HG03280 (cell line): ENCODE results near the gene SFMBT1.

ENCODE experiments used
- ATAC-seq: cut with Tn5 transposase; IDR thresholded peaks from one replicate; pipeline ENCODE4 v1.9.1; 2021; ENCODE audit warnings: mild to moderate bottlenecking, moderate library complexity; ENCODE audit not compliant: unreplicated experiment

The SFMBT1 gene

DNA sequence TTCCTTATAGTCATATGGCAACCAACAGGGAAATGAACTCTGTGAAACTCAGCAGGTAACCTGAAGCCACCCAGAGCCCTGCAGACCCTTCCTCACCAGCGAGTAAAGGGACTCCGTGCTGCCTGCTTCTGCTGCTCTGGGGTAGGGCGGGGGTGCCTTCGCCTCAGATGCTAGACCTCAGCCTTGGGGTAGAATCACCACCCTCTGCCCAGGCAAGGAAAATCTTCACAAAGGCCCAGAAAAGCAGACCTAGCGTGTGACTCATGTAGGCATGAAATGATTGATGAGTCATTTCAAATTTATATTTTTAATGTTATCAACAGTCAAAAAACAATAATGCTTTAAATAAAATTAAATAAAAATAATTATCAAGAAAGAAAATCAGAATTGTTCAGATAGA is 155.1 kb downstream of the SFMBT1 start:
- ATAC-seq = no peak

GRCh38 chr3:52889901-52890300 is 156.0 kb downstream of the SFMBT1 start:
- ATAC-seq = no peak

GRCh38 chr3:52887166-52887565 is 158.7 kb downstream of the SFMBT1 start:
- ATAC-seq = no peak

GRCh38 chr3:52886049-52886730 is 159.7 kb downstream of the SFMBT1 start:
- no peak for ATAC-seq

- ATAC-seq = no peak
These were observed 163.5 kb downstream of the SFMBT1 start for GRCh38 chr3:52882377-52882776.

DNA sequence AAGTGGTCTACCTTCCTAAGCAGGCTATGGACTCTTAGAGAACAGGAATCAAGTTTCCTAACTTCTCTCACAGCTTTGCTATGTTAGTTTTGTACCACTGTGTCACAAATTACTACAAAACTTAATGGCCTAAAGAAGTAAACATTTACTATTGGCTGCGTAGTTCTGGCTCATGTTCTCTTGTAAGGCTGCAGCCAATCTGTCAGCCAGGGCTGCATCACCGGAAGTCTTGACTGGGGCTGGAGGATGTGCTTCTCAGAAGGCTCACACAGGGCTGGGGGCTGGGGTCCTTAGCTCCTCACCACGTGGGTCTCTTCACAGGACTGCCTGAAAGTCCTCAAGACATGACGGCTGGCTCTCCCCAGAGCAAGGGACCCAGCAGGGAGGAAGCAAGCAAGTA is 164.0 kb downstream of the SFMBT1 start:
- ATAC-seq = no peak

DNA sequence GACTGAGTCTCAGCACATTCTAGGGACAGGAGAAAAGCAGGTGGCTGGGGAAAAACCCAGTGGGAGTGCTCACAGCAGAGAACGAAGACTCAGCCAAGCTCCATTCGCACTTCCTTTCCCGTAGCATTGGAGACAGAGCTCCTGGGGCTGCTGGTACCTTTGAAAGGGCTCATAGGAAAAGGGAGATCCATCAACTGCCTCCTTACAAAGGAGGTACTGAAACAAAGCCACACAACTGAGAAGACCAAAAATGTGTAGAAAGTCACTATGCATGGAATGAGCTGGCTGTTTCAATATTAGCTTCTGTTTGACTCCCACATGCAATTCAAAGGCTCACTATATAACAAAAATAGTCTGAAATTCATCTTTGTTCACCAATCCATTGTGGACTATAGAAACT is 165.4 kb downstream of the SFMBT1 start:
- ATAC-seq = no peak

DNA sequence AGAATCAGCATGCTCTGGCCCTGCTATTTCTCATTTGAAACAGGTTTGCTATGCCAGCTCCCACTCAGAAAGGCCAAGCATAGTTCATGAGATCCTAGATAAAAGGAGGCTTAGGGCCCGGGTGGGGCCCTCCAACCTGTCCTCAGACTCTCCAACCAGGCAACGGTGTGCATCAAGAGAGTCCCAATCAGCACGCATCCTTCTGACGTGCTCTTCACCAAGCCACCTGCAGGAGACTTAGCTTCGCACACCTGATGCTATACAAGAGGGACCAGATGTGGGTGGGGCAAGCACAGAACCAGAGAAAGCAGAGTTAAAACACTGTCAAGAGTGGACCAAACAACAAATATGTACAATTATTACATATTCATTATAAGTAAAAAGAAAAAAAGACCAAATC is 165.8 kb downstream of the SFMBT1 start:
- no peak for ATAC-seq

- no peak for ATAC-seq
These were observed 166.3 kb downstream of the SFMBT1 start for GRCh38 chr3:52879581-52879980.

DNA sequence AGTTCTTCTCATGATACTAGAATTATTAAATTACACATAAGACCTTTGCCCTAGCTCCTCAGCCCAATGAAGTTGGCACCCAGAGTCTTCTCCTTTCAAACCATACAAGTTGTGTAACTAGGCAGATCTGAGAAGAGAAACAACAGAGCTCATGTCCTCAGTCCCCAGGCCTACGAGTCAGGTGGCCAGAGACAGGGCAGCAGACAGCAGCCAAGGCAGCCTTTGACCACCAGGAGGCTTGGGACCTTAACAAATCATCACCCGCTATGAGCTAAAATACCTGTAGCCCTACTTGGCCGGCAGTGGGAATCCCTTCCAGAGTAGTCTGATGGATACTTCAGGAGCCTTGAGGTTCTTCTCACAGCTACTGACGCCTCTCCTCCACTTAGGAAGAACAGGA is 166.8 kb downstream of the SFMBT1 start:
- no peak for ATAC-seq

- no peak for ATAC-seq
These were observed 168.8 kb downstream of the SFMBT1 start for GRCh38 chr3:52877085-52877484.

GRCh38 chr3:52874864-52875587 is 170.8 kb downstream of the SFMBT1 start:
- ATAC-seq = no peak

GRCh38 chr3:52874160-52874701 is 171.6 kb downstream of the SFMBT1 start:
- ATAC-seq = no peak

GRCh38 chr3:52873433-52874159 is 172.3 kb downstream of the SFMBT1 start:
- no peak for ATAC-seq

DNA sequence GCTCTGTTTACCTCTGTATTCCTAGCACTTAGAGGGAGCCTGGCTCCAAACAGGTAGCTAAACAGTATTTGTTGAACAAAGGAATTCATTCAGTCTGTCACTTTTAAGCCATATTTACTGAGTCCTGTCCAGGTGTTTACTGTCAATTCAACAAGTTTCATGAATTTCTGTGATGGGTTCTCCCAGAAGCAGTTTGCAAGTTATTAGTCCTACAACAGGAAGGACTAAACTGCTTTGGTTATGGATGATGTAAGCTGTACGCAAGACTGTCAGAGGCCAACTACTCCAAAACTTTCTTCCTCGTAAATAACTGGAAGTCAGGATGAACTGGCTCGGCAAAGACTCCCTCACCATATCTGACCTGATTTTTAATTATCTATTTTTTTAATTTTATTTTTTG is 173.6 kb downstream of the SFMBT1 start:
- no peak for ATAC-seq

DNA sequence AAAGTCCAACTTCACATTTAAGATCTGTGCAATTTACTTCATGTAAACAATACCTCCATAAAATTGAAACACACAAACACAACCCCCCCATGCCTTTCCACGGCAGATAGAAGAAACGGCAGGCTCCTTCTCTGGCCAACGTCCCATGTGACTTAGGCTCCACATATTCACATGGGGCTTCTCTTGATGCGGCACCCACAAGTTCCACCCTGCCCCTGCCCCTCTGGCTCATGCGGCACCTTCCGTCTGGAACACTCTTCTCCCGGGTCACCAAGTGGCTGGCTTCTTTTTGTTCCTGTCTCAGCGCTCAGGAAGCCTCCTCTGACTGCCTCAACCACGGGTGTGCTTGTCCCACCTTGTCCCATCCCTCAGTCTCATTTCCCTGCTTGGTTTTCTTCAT is 174.1 kb downstream of the SFMBT1 start:
- ATAC-seq = no peak

DNA sequence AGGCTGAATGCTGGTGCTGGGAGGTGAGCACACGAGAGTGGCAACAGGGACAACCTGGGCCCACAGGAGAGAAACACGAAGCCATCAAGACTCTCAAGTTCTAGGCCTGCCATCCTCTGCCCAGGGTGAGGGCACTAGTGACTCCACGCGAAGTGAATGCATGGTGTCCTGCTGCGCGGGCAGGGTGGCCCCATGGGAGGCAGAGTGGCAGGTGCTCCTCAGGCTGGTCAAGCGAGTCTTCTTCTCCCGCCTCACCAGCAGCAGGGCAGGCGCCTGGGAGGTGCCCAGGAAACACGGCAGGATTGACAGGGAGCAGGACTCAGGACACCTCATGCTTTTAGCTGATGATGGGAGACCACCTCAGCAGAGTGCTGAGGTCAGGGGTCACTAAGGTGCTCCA is 175.4 kb downstream of the SFMBT1 start:
- no peak for ATAC-seq

- ATAC-seq = no peak
These were observed 179.4 kb downstream of the SFMBT1 start for GRCh38 chr3:52866427-52866826.

DNA sequence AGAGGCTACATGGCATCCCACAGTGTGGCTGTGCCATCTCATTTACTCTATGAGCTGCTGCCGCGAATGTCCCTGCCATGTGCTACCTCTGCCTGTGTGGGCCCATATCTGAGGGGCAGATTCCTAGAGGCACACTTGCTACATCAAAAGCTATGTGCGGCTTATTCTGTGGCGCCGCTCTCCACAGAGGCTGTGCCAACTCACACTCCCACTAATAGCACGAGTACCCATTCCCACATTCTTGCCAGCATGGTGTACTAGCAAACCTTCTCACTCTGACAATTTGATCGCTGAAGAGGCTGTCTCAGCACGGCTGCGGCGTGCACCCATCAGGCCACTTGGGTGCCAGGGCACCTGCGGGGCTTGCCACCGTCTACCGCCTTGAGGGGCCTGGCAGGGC is 179.9 kb downstream of the SFMBT1 start:
- ATAC-seq = no peak

DNA sequence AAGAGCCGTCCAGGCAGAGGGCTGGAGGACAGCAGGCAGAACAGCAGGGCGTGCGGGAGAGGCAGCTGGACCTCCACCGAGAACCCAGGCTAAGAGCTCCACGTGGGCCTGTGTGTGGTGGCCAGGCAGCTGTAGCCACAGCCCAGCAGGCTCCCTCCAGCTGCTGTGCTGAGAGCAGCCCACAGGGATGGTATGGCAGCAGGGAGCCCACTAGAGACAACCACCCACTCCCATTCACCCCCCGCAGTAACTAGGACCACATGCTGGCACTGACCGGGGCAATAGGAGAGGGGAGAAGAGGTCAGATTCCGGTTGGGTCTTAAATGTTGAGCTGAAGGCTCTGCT is 185.5 kb downstream of the SFMBT1 start:
- ATAC-seq = no peak

DNA sequence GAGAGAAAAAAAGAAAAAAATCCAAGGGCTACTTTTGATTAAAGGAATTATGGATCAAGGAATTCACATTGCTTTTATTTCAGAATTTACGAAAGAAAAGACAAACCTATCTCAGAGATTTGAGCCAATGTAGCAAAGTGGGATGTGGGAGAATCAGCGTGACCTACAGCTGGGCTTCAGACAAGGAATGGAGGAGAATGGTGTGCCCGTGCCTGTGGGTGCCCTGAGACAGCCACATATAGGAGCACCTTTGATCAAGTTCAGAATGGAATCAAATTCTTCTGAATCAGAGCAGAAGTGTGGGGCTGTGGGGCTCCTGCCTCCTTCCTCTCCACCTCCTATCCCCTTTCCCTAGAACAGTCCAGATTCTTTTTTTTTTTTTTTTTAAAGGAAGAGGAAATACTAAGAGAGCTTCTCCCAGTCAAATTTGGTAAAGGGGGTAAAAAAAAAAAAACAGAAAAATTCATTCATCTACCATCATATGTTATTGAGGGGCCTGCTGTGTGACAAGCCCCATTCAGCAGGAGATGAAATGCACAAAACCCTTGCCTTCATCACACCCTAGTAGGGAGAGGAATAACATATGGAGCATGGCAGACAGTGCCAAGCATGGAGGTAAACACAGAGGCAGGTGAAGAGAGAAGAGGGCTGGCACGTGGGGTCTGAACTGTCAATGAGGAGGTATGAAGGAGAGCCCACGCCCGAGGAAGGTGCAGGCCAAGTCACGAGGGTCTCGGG is 186.0 kb downstream of the SFMBT1 start:
- no peak for ATAC-seq
